SH-SY5Y (cell line): Measurements from ENCODE around the gene TUBG1.
A peak's percentile ranks its signal among the peaks of the same experiment; 100 is the strongest.

ENCODE experiments used
- GATA2 ChIP-seq: IDR thresholded peaks from 2 replicates; pipeline ENCODE4 v1.6.1; 2011; ENCODE audit warnings: mild to moderate bottlenecking, low read depth, low read length
- GATA3 ChIP-seq: IDR thresholded peaks from 2 replicates; pipeline ENCODE4 v1.6.1; 2011; ENCODE audit warnings: low read depth, mild to moderate bottlenecking, low read length, moderate library complexity

TUBG1 gene

DNA sequence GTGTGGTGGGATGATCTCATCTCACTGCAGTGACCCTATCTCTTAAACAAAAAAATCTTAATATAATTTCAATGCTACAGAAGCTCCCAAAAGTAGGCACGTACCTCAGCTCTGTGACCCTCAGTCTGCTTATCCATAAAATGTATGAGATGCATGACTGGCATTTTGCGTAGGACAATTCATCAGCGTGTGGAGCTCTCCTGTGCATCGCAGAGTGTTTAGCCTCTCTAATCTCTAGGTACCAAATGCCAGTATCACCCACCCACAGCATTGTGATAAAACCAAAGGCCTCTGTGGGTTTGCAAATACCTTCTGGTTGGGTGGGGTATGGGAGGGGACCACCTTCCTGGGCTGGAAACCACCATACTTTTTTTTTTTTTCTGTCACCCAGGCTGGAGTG is 30.6 kb downstream of the TUBG1 start:
- no peak for TF ChIP-seq GATA3
- no peak for TF ChIP-seq GATA2

DNA sequence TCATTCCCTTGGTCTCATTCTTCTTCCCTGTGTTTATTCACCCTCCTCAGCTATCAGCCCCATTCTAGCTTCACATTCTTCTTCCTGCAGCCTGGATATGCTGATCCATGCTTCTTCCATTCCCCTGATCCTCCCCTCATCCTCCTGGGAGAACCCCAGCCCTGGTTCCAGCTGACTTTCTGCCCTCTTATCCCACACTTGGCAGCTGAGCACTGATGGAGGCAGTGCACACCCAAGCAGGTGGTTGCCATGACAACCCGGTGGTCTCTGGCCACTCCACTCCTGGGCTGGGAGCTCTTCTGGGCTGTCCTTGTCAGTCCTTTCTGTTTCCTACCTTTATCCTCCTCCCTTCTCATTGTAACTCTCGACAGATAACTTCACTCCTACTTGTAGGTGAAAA is 32.9 kb downstream of the TUBG1 start:
- TF ChIP-seq GATA3 (no peak), GATA2 (no peak)

DNA sequence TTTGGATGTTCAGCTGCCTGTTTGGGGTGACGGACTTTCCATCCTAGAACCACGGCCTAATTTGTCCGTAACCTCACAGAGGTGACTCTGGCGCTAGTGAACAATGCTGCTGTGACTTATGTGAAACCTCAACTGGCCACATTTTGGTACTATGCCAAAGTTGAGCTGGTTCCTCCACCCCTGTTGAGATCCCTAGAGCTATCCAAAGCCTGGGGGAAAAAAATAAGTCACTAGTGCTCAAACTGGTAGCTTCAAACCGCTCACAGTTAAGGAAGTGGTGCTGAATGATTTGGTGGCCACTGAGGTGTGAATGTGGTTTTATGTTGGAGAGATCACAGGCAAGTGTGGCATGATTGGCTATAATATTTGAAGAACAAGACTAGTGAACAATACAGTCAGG is 38.3 kb downstream of the TUBG1 start:
- TF ChIP-seq GATA3 (no peak), GATA2 (no peak)

DNA sequence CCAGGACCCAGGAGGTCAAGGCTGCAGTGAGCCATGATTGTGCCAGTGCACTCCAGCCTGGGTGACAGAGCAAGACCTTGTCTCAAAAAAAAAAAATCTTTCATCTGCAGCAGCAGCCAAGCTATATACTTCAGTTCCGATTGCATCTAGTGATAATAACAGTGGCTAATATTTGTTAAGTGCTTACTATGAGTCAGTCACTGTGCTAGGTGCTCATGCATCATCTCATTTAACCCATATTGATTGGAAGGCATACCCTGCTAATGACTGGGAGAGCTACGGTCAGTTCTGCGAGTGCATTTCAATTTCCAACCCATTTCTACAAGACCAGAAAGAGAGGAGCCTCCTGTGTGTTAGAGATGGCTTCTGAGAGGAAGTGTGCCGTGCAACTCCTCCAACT is 41.9 kb downstream of the TUBG1 start:
- no peak for TF ChIP-seq GATA2
- no peak for TF ChIP-seq GATA3

DNA sequence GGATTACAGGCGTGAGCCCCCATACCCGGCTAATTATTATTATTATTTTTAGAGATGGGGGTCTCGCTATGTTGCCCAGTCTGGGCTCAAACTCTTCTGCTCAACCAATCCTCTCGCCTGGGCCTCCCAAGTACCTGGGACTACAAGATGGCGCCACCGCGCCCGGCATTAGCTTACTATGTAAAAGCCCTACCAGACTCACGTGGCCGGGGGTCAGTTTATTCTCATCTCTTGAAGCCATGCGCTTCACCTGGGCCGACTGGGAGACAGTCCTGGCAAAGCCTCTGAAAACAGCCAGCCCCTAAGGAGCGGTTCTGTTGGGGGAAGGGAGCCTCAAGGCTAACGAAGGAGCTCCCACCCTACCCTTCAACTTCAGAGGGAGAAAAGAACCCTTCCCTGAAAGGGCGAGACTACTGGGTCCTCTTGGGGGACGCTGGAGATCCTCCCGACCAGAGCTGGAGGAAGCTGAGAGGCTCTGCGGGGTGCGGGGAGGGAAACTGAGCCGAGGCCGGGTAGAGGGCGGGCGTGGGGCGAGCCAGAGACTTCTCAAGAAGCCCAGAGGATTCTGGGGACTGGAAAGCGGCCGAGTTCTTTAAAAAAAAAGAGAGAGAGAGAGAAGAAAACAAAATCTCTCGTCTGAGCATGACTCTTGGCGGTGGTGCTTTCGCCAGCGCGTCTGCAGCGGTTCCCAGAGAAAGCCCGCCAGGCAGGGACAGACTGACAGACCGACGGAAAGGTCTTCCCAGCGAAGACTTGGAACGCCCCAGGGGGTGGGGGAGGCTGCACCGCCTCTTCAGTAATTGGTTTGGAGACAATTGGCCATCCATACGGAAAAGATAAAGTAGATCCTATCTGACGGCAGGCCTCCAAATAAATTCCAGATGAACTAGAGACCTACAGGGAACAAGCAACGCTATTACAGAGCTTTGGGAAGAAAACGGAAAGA is 44.0 kb downstream of the TUBG1 start:
- TF ChIP-seq GATA3 = peak; percentile 96
- peak; percentile 97 for TF ChIP-seq GATA2

DNA sequence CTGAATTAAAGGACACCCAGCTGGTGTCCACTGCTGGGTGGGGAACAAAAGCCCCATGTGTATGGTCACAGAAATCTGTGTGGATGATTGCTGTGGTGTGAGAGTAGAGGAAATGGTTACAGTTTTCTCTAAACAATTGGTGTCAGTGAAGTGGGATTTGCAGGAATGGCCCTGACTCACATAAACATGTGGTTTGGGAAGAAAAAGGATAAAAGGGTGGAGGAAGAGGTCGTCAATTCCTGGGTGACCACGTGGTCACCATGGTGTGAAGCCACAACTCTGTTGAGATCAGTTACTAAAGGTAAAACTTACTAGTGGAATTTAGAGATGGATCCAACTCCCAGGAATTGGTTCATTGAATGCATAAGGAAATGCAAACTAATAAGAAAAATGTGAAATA is 46.0 kb downstream of the TUBG1 start:
- TF ChIP-seq GATA2 = no peak
- TF ChIP-seq GATA3 = no peak

DNA sequence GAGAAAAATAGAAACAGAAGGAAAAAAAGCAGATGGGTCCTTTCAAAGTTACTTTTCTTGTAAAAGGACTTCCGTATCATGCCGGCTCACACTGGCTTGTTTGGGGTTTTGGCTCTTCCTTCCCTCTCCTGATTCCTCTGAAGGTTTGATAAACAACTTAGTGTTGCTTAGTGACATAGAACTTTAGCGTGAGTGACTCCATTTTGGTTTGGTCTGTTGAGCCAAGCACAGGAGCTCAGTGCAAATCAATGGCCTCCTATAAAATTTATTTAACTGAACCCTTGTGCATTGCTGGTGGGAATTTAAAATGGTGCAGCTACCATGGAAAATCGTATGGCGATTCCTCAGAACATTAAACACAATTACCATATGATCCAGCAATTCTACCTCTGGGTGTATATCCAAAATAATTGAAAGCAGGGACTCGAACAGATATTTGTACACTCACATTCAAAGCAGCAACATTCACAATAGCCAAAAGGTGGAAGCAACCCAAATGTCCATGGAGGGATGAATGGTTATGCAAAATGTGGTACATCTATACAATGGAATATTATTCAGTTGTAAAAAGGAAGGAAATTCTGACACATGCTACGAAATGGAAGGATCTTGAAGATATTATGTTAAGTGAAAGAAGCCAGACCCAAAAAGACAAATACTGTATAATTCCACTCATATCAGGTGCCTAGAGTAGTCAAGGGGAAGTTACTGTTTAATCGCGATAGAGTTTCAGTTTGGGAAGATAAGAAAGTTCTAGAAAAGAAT is 48.5 kb downstream of the TUBG1 start:
- TF ChIP-seq GATA2 = no peak
- no peak for TF ChIP-seq GATA3

DNA sequence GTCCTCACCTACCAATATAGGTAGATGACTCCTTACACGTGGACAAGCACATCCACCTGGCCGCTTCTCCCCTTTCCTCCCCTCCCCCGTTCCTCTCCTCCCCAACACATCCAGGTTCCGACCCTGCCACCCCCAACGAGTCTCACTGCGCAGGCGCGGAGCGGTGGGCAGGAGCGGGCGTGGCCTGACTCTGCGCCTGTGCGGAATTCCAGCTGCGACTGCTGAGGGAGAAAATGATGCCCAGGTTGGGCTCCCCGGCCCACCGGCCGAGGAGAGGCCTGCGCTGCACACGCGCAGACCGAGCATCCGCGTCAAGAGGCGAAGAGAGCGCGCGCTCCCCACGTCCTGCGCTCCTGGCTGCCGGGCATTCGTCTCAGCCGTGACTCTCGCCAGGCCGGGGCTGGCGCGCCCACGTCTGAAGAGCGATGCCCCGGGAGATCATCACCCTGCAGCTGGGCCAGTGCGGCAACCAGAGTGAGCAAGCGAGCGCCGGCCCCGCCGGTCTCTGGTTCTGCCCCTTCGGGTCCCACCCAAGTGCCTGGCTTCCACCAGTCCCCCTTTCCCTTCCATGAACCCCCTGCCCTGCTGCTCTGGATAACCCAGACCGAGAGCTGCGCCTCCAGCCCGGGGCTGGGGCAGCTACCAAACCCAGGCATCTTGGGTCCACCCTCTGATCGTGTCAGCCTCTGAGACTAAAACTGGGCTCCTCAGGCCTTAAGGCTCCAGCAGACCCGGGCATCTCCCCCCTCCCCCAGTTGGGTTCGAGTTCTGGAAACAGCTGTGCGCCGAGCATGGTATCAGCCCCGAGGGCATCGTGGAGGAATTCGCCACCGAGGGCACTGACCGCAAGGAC is 49.8 kb downstream of the TUBG1 start, which contains the start of gene TUBG2:
TSS of gene TUBG2 (plus strand) at position 206 of the 853 bp plus-strand sequence. CDS start at position 426, 220 bp downstream.
- TF ChIP-seq GATA3 (no peak), GATA2 (no peak)

DNA sequence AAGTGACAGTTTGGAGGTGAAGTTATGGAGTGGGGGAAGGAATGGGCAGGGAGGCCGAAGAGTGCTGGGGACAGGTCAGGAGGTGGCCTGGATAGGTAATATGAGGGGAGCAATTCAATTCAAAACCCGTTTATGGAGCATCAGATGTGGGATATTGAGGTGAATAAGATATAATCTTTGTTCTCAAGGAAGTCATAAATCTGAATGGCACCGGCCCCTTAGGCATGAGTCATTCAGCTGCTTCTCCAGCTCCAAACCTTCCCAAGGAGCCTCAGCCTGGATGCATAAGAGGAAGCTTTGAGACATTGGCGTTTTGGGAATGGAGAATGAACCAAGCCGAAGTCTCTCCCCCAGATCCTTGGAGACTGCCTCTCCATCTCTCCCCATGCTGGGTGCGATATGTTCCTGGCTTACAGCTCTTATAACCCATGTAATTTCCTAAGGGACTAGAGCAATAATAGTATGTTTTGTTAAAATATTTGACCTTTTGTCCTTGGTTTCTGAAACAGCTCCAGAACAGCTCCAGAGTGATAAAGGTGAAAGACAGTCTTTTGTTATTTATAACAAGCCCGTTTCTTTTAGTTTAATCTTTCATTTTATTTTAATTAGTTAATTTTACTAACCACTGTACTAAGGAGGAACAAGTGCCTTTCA is 51.3 kb downstream of the TUBG1 start:
- TF ChIP-seq GATA2 (no peak), GATA3 (no peak)
